Prostate gland (tissue), 2 donors: Measurements from ENCODE around the gene NOCT.

ENCODE experiments used
- CTCF ChIP-seq, 4 experiments: fragments of 200-600 bp in 2 of 4; fragments of 450-650 bp in 2 of 4; sonication (generic) in 2 of 4; IDR thresholded peaks; 1 replicate in 3 of 4; 2 replicates in 1 of 4; pipeline ENCODE4 v1.5.1; 2016 to 2019; ENCODE audit warnings: antibody characterized with exemption in 4 of 4, mild to moderate bottlenecking in 2 of 4, moderate library complexity in 2 of 4
- POLR2A ChIP-seq: fragments of 450-650 bp; IDR thresholded peaks from one replicate; pipeline ENCODE4 v1.6.1; 2016; ENCODE audit warnings: antibody characterized with exemption, mild to moderate bottlenecking
- POLR2AphosphoS5 ChIP-seq: sonication (generic); formaldehyde crosslinking; IDR thresholded peaks from one replicate; pipeline ENCODE4 v1.6.1; 2017; ENCODE audit warnings: antibody characterized with exemption

GRCh38 chr4:139028191-139028661 lies 12.6 kb downstream of the NOCT start:
- TF ChIP-seq CTCF (IDR thresholded peaks at IDR 0.05), result no peak
- TF ChIP-seq POLR2A, result no peak
- TF ChIP-seq POLR2AphosphoS5, result no peak
